ENCODE data around the gene KCNMA1.

Gene KCNMA1

DNA sequence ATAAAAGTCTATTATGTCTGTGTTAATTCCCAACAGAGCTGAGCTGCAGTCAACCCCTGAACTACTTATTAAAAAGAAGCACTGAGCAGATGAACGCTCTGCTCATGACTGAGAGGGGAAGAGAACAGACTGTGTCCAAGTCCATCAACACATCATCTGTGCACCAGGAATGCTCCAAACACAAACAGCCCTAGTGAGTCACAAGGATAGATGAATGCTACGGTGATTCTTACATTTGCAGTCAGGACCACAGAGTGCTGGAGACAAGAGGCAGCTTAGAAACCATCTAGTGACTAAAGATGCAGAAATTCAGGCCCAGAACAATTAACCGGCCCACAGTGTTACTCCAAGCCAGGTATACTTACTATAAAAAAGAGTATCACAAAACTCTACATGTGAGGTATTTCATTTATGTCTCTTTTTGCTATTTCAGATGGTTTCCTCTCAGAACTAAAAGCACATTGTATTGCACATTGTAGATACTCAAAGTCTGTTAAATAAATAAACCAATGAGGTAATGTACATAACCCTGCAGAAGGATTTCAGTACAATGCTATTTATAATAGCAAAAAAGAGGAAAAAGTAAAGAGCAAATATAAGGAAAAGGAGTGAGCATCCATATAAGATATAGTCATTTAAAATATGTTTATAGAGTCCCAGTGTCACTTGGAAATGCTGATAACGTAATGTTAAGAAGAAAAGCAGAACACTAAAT lies 159.2 kb downstream of the KCNMA1 start:
- no peak for DNase-seq

DNA sequence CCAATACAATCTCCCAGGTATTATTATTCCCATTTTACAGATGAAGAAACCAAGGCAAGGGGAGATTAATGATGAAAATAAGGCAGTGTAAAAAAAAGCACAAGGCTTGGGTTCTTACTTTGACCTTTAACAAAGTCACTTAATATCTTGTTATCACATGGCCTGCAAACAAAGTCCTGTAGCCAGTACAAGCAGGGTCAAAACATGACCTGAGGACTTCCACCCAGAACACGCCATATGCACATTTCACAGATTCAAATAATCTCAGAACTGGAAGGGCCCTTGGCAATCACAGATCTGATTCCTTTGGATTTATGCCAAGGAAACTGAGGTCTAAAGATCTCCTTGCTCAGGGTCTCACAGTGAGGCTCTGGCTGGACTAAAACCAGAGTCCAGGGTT lies 162.1 kb downstream of the KCNMA1 start:
- DNase-seq: no peak

- no peak for DNase-seq
Measured at GRCh38 chr10:77474939-77475338, 162.7 kb downstream of the KCNMA1 start.

- DNase-seq: no peak
Measured at GRCh38 chr10:77474386-77474785, 163.2 kb downstream of the KCNMA1 start.

- no peak for DNase-seq
Measured at GRCh38 chr10:77472146-77472545, 165.5 kb downstream of the KCNMA1 start.

DNA sequence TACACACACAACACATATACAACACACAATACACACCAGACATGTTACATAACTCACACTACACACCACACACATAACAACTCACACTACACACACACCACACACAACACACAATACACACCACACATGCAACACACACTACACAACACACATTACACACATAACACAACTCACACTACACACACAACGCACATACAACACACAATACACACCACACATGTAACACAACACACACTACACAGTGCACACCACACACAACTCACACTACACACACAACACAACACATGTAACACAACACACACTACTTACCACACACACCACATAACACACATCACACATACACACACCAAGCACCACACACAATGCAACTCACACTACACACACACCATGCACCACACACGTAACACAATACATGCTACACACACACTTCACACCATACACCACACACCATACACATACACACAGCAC lies 166.5 kb downstream of the KCNMA1 start:
- no peak for DNase-seq

DNA sequence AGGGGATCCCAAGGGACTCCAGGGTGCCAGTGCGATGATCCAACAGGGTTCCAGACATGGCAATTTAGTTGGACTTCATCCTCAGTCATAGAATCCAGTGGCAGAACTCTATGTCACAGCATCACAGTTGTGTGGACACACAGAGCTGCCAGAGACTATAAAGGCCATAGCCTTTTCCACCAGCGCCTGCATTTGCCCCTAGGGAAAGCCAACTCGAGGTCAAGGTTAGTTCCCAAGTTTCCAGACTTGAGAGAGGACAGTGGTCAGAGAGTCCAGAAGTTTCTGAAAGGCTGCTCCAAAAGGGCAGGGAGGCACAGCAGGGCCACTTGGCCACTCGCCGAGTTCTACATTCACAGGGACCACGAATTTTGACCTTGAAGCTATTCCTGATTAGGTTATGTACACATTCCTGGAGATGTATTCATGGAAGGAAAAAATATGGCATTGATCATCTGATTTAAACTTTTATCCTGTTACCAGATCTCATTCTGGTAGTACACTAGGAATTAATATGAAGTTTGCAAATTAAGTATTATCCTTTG lies 170.1 kb downstream of the KCNMA1 start:
- DNase-seq: no peak

- DNase-seq: no peak
Measured at GRCh38 chr10:77463967-77464745, 173.5 kb downstream of the KCNMA1 start.

DNA sequence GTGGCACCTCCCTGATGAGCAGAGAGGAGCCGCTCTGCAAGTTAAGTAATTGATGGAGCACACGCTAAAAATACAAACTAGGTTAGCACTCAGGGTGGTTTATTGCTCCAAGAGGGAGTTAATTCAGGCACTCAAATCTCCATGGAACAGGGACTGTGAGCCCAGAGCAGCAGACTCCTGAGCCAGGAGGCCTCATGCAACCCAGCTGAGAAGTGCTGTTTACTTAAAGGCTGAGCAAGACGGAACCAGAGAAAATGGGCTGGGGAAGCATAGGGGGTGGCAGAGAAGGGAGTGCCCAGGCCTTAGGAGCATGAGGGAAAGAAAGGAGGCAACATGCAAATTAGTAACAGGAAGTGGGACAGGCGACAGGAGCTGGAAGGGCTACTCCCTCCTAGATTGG lies 174.1 kb downstream of the KCNMA1 start:
- no peak for DNase-seq

GRCh38 chr10:77461636-77462296 lies 175.8 kb downstream of the KCNMA1 start:
- DNase-seq: no peak

GRCh38 chr10:77459905-77460304 lies 177.7 kb downstream of the KCNMA1 start:
- DNase-seq: no peak

DNA sequence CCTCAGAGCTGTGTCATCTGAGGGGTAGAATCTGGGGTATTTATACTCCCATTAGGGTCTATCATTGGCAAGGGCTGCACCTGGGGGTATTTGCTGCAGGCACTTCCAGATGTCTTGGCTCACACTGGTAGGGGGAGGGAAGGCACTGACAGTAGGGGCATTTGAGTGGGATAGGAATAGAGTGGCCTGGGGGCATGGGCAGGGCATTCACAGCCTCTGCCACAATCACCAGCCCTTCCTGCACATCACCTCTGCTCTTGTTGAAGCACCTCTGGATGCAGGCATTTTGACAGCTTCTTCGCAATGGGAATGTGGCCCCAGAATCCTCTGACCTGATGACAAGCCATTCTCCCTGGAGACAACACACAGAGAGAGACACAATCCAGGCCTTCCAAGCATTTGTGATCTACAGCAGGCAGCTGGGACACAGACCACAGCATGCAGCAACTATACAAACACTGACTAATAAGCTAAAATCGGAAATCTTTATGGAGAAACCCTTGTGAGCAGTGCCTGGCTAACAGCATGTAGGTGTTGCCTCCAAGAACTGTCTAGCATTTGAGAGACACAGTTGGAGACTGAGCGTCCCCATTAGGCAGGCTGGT lies 178.5 kb downstream of the KCNMA1 start:
- no peak for DNase-seq

GRCh38 chr10:77457721-77458120 lies 179.9 kb downstream of the KCNMA1 start:
- DNase-seq: no peak

DNA sequence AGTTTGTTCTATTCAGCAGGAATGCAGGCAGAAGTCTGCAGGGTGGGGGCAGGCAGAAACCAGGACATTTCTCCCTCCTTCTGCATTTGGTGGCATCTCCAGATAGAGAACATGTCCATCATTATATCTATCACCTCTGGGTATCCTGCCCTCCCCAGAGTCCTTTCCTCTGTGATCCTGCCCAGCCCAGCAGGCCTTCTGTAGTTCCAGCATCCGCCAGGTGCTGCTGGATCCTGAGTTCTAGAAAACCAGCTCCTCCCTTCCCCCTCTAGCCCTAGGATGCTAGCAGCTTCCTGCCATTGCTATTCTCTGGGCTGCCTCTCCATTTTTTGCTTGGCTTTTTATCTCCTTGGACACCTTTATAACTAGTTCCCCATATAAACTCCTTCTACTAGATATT lies 180.3 kb downstream of the KCNMA1 start:
- DNase-seq: no peak

DNA sequence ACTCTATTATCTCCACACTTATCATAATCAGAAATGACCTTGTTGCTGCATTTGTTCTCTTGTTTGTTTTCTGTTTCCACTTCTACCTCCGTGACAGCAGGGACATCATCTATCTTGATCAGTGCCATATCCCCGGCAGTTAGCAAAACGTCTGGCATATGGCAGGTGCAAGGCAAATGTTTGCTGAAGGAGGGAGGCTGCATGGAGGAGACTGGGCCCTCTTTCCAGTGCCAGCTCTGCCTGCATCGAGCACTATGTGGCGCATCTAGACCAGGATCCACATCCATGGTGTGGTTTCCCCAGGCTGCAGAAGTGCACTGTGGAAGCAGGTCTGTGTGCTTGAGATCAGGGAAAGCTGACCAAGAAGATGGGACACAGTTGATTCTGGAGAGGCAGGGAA lies 181.2 kb downstream of the KCNMA1 start:
- no peak for DNase-seq

GRCh38 chr10:77455561-77455960 lies 182.0 kb downstream of the KCNMA1 start:
- no peak for DNase-seq

- DNase-seq: no peak
Measured at GRCh38 chr10:77452952-77453564, 184.6 kb downstream of the KCNMA1 start.

DNA sequence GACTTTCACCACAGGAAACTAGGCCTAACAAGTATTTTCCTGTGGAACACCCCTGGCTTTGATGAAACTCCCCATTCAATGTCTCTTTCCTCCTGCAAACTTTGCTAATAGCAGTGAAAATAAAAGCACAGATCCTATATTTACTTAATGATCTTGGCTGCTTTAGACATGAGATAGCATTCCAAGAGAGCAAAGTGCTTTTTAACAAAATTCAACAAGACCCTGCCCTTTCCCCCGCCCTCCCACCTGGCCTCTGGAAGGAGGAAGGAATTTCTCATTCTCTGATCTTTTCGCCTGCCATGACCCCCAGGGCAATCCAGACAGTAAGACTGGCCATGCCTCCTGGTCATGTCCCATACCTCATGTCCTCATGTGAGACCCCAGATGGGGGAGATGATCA lies 185.7 kb downstream of the KCNMA1 start:
- DNase-seq: no peak

- no peak for DNase-seq
Measured at GRCh38 chr10:77448226-77448625, 189.4 kb downstream of the KCNMA1 start.

- DNase-seq: no peak
Measured at GRCh38 chr10:77446700-77447099, 190.9 kb downstream of the KCNMA1 start.

GRCh38 chr10:77445547-77445946 lies 192.1 kb downstream of the KCNMA1 start:
- no peak for DNase-seq

DNA sequence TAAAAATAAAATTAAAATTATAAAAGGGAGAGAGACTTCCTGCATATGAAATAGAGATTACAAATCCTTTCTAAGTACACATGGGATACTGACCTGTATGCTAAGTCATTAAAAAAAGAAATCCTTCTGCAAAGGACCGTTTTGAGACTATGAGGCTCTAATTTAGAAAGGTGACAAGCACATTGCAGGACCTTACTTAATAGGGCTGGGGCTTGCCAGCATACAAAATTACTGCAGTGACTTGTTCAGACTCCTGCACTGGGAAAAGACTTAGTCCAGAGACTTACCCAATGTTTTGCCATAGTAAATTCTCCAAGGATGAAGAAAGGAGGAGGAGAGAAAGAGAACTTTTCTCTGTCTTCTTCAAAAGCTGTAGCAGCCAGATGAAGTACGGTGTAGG lies 193.6 kb downstream of the KCNMA1 start:
- DNase-seq: no peak
